ENCODE measurements around the gene CSAD. TPM values are rescaled to one million over a fixed set of nuclear protein-coding genes. Genes with fewer than 3 reads are reported as not detected.

The CSAD gene
- total and polyA plus RNA-seq, 2 of the 13 experiments (the other 11 are each of a cell fraction or from before 2014, with no cell fraction given): 7.2 to 23.5 TPM

DNA sequence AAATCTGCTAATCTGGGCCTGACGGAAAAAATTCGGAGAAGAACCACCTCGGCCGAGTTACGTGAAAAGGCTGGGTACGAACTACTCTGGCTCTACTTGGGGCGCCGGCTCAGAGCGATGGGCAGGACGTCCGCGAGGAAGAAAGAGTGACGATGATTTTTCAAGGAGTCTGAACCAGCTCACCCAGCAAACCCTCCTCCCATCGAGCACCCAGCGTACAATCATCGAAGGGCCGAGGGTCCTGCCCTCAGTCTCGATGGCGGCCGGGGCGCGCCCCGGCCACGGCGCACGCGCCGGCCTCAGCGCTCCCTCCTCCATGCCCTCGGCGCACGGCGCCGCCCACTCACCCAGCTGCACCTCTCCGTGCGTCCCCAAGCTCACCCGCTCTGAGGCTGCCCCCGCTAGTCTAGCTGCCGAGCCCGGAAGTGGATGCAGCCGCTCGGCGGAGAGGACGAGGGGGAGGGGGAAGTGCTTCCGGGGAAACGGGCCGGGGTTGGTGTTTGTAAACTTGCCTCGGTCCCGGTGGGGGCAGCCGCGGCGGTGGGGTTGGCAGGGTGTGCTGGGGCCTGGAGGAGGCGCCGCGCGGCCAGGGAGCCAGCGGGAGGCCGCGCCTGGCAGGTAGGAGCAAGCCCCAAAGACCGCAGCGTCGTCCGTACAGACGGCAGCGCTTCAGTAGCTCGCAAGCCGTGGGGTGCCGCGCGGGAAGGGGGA lies at the start of gene CSAD, which contains the start of gene ZNF740 (continued):
- TF ChIP-seq, protein P1, sequence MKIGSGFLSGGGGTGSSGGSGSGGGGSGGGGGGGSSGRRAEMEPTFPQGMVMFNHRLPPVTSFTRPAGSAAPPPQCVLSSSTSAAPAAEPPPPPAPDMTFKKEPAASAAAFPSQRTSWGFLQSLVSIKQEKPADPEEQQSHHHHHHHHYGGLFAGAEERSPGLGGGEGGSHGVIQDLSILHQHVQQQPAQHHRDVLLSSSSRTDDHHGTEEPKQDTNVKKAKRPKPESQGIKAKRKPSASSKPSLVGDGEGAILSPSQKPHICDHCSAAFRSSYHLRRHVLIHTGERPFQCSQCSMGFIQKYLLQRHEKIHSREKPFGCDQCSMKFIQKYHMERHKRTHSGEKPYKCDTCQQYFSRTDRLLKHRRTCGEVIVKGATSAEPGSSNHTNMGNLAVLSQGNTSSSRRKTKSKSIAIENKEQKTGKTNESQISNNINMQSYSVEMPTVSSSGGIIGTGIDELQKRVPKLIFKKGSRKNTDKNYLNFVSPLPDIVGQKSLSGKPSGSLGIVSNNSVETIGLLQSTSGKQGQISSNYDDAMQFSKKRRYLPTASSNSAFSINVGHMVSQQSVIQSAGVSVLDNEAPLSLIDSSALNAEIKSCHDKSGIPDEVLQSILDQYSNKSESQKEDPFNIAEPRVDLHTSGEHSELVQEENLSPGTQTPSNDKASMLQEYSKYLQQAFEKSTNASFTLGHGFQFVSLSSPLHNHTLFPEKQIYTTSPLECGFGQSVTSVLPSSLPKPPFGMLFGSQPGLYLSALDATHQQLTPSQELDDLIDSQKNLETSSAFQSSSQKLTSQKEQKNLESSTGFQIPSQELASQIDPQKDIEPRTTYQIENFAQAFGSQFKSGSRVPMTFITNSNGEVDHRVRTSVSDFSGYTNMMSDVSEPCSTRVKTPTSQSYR (CRISPR knock-in tag; IDR thresholded peaks at IDR 0.05; ENCODE audit: borderline replicate concordance): peak; percentile 85
- TF ChIP-seq POLR2G (IDR thresholded peaks at IDR 0.05; ENCODE audit: low read depth, low read length) (peak; percentile 90), ZNF777 (CRISPR knock-in tag; IDR thresholded peaks at IDR 0.05) (peak; percentile 63; the same call in 1 of the 2 replicates), MTF1 (CRISPR knock-in tag; IDR thresholded peaks at IDR 0.05) (no peak), GZF1 (CRISPR knock-in tag; IDR thresholded peaks at IDR 0.05) (no peak), ZBTB3 (CRISPR knock-in tag; IDR thresholded peaks at IDR 0.05; ENCODE audit: borderline replicate concordance, low read depth) (peak; percentile 14; the same call in 1 of the 2 replicates), HMG20B (CRISPR knock-in tag; conservative IDR thresholded peaks at IDR 0.05) (peak; percentile 49; the same call in 1 of the 2 replicates), ZEB1 (IDR thresholded peaks at IDR 0.05; ENCODE audit: insufficient replicate concordance, low read depth) (no peak), ZMYM4 (CRISPR knock-in tag; IDR thresholded peaks at IDR 0.05) (peak; percentile 68), ZNF772 (CRISPR knock-in tag; IDR thresholded peaks at IDR 0.05) (peak; percentile 47), JUNB (CRISPR knock-in tag; IDR thresholded peaks at IDR 0.05; ENCODE audit: borderline replicate concordance) (no peak; the same call in 1 of the 2 replicates), ZNF670 (CRISPR knock-in tag; IDR thresholded peaks at IDR 0.05; ENCODE audit: borderline replicate concordance) (peak; percentile 70), PAF1 (CRISPR knock-in tag; IDR thresholded peaks at IDR 0.05) (no peak)
- TF ChIP-seq, protein P2, sequence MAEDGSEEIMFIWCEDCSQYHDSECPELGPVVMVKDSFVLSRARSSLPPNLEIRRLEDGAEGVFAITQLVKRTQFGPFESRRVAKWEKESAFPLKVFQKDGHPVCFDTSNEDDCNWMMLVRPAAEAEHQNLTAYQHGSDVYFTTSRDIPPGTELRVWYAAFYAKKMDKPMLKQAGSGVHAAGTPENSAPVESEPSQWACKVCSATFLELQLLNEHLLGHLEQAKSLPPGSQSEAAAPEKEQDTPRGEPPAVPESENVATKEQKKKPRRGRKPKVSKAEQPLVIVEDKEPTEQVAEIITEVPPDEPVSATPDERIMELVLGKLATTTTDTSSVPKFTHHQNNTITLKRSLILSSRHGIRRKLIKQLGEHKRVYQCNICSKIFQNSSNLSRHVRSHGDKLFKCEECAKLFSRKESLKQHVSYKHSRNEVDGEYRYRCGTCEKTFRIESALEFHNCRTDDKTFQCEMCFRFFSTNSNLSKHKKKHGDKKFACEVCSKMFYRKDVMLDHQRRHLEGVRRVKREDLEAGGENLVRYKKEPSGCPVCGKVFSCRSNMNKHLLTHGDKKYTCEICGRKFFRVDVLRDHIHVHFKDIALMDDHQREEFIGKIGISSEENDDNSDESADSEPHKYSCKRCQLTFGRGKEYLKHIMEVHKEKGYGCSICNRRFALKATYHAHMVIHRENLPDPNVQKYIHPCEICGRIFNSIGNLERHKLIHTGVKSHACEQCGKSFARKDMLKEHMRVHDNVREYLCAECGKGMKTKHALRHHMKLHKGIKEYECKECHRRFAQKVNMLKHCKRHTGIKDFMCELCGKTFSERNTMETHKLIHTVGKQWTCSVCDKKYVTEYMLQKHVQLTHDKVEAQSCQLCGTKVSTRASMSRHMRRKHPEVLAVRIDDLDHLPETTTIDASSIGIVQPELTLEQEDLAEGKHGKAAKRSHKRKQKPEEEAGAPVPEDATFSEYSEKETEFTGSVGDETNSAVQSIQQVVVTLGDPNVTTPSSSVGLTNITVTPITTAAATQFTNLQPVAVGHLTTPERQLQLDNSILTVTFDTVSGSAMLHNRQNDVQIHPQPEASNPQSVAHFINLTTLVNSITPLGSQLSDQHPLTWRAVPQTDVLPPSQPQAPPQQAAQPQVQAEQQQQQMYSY (CRISPR knock-in tag; IDR thresholded peaks at IDR 0.05): no peak; the same call in 1 of the 2 replicates
- TF ChIP-seq, protein P3, sequence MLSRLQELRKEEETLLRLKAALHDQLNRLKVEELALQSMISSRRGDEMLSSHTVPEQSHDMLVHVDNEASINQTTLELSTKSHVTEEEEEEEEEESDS (CRISPR knock-in tag; IDR thresholded peaks at IDR 0.05; ENCODE audit: borderline replicate concordance): peak; percentile 56; the same call in 1 of the 2 replicates
- TF ChIP-seq, protein P4, sequence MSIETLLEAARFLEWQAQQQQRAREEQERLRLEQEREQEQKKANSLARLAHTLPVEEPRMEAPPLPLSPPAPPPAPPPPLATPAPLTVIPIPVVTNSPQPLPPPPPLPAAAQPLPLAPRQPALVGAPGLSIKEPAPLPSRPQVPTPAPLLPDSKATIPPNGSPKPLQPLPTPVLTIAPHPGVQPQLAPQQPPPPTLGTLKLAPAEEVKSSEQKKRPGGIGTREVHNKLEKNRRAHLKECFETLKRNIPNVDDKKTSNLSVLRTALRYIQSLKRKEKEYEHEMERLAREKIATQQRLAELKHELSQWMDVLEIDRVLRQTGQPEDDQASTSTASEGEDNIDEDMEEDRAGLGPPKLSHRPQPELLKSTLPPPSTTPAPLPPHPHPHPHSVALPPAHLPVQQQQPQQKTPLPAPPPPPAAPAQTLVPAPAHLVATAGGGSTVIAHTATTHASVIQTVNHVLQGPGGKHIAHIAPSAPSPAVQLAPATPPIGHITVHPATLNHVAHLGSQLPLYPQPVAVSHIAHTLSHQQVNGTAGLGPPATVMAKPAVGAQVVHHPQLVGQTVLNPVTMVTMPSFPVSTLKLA (IDR thresholded peaks at IDR 0.05): peak; percentile 39
- TF ChIP-seq, protein P5, sequence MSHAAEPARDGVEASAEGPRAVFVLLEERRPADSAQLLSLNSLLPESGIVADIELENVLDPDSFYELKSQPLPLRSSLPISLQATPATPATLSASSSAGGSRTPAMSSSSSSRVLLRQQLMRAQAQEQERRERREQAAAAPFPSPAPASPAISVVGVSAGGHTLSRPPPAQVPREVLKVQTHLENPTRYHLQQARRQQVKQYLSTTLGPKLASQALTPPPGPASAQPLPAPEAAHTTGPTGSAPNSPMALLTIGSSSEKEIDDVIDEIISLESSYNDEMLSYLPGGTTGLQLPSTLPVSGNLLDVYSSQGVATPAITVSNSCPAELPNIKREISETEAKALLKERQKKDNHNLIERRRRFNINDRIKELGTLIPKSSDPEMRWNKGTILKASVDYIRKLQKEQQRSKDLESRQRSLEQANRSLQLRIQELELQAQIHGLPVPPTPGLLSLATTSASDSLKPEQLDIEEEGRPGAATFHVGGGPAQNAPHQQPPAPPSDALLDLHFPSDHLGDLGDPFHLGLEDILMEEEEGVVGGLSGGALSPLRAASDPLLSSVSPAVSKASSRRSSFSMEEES (CRISPR knock-in tag; IDR thresholded peaks at IDR 0.05): peak; percentile 36; the same call in 1 of the 2 replicates
- TF ChIP-seq, protein P6, sequence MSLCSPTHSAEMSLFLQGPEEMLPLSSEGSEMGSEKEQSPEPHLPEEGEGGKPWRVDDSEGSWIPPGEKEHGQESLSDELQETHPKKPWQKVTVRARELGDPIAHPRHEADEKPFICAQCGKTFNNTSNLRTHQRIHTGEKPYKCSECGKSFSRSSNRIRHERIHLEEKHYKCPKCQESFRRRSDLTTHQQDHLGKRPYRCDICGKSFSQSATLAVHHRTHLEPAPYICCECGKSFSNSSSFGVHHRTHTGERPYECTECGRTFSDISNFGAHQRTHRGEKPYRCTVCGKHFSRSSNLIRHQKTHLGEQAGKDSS (CRISPR knock-in tag; IDR thresholded peaks at IDR 0.05; ENCODE audit: borderline replicate concordance, low read depth): 0 out of 2 replicates have a peak, but pooled peaks have one; percentile 32

Measured in HepG2 (cell line).